ENCODE measurements around the gene EPN1.

Gene EPN1

GRCh38 chr19:55646889-55647731, 27.9 kb upstream of the EPN1 start:
- DNase-seq = no peak

GRCh38 chr19:55647732-55648584, 27.1 kb upstream of the EPN1 start, which contains the start of gene CCDC106:
Gene CCDC106 (plus strand): TSS chr19:55648212. CDS start chr19:55649047, 835 bp downstream.
- peak; percentile 38 for DNase-seq

DNA sequence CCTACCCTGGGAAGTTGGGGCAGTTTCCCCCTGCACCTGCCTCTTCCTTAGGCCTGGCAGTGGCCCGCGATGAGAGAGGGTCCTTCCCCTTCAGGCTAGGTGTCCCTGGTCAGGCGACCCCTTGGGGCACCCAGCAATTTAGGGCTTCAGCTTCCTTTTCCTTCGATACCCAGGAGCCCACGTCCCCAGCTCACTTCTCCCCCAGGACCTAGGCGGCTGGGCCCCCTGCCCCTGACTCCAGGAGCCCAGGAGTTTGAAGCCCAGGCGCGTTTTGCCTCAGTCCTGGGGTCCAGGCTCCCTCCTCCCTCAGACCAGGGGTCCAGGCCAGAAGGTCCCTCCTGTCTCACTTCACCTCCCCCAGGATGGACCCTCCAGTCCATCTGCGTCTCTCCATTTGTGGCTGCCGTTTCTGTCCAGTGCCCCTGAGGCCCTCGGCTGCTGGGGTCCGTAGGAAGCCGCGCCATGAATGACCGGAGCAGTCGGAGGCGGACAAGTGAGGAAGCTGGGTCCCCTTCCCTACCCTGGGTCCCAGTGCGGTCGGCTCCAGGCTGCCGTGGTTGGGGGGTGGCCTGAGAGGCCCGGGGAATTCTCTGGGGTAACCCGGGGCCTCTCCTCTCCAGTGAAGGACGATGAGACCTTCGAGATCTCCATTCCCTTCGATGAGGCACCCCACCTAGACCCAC, 26.3 kb upstream of the EPN1 start:
- no peak for DNase-seq

DNA sequence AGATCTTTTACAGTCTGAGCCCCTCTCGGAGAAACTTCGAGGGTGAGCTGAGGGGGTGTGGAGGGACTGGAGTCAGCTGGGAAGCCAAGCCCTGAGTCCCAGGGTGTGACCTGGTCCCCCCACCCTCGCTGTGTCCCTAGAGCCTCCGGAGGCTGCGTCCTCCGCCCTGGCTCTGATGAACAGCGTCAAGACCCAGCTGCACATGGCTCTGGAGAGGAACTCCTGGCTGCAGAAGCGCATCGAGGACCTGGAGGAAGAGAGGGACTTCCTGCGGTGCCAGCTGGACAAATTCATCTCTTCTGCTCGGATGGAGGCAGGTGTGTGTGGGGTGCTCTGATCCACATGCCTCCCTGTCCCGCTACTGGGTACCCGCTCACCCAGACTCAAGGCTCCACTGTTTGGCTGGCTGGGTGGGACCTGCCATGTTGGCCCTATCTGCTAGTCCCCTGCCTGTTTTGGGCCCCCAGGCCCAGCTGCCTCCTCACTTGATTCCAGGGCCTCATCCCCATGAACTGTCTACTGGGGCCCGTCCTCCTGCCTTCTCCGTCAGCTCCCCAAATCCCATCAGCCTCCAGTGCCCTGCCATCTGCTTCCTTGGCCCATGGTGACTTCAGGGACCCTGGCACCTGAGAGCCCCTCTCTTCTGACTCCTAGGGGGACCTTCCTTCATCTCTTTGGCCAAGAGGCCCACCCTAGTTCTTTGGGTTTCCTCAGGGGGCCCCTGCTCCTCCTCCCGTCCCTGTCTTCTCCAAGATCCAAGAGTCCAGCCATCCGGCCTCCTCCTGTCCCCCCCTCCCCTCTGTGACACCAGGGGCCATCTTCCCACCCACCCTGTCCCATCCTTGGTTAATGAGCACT, 25.5 kb upstream of the EPN1 start:
- no peak for DNase-seq

GRCh38 chr19:55650126-55650557, 24.9 kb upstream of the EPN1 start:
- no peak for DNase-seq

DNA sequence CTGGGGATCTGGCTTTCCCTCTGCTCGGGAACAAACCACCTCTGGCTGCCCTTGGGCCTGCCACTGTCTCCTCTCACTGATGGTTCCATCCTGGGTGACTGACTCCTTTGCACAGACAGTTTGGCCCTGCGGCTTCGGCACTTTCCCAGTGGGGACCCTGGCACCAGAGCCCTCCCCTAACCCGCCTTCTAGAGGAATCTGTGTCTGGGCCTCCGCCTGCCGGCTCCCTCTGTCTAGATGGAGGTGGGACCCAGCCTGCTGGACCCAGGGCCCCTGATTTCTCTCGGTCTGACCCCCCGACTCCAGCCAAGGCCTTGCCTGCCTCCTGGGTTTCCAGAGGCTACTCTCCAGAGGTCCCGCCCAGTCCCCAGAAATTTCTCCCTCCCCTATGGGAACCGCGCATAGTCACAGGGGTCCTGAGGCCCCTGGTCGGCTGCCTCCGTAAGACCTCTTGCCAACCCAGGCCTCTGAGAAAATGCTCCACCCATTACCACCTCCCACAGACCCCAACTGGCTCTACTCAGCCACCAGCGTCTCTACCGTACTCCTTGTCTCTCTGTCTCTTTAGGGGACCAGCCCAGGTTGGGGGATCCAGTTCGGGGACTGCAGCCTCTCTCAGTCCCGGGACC, 24.3 kb upstream of the EPN1 start:
- DNase-seq = no peak

- no peak for DNase-seq
Measured at GRCh38 chr19:55651236-55651635, 23.8 kb upstream of the EPN1 start.

DNA sequence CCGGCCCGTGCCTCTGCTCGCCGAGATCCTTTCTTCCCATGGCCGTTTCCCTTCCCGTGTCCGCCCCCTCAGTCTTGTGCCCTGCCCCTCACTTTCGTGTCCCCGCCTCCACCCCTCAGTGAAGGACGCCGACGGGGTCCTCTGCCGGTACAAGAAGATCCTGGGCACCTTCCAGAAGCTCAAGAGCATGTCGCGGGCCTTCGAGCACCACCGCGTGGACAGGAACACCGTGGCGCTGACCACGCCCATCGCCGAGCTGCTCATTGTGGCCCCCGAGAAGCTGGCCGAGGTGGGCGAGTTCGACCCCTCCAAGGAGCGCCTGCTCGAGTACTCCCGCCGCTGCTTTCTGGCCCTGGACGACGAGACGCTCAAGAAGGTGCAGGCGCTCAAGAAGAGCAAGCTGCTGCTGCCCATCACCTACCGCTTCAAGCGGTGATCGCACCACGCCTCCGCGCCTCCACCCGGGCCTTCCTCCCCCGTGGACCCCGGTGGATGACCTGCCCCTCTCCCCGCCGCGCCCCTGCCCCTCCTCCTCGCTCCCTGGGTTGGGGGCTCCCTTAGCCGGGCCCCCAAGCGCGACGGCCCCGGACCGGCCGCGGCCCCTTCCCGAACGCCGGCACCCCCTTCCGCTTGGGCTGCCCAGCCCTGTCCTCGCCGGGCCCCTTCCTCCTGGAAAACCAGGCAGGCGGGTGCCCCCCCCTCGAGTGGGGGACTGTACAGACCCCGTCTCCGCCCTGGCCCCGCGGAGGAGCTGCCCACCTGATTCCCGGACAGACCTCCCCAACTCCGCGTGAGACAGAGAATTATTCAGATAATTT, 22.5 kb upstream of the EPN1 start:
- DNase-seq = no peak

DNA sequence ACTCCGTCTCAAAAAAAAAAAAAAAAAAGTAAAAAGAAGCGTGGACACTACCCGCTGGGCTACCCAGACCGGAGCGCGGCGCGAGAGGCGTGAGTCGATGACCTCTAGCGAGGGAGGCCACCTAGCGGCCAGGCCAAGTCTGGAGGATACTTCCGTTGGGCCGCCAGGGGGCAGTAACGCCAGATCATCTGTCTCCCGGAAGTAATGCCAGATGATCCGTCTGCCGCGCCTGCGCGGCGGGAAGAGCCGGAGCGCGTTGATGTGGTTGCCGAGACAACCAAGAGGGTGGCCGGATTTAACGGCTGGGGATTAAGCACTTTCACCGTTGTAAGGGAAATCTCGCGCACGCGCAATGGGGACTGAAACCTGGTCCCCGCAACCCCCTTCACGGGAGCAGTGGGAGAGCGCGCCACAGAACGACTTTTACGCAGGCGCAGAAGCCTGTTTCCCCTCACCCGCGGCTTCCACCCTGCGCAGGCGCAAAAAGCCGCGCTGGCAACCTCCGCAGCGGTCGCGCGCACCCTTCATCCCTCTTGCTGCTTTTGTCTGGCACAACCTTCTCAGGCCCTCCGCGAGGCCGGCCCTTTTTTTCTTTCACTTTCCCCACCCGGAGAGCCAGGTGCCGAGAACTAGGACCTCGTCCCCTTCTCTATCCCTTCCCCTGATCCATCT, 21.2 kb upstream of the EPN1 start:
- peak; percentile 96 for DNase-seq

DNA sequence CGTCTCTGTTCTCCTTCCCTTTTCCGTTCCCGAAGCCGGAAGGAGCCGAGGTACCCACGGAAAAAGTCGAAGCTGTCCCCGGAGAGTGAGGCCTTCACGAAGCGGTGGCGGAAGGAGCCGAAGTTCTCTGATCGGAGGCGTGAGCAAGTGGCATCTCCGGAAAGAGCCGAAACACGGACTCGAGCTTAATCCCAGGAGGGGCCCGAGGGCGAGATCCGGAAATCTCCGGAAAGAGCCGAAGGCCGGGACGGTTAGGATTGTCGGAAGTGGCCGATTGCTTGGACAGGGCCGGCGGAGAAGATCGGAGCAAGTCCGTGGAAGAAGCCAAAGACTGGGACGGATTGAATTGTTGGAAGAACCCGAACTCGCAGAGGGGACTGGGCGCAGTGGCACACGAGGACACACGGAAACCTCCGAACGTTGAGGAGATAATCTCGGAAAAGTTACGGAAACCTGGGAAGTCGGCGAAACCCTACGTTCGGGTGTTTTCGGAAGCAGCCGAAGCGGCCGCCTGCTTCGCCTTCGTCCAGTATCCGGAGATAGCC, 20.6 kb upstream of the EPN1 start:
- DNase-seq = peak; percentile 98

- DNase-seq = peak; percentile 84
Measured at GRCh38 chr19:55654868-55655647, 20.0 kb upstream of the EPN1 start, which contains the start of gene U2AF2. Gene U2AF2 (plus strand): TSS chr19:55655035. CDS start chr19:55655105, 70 bp downstream.

DNA sequence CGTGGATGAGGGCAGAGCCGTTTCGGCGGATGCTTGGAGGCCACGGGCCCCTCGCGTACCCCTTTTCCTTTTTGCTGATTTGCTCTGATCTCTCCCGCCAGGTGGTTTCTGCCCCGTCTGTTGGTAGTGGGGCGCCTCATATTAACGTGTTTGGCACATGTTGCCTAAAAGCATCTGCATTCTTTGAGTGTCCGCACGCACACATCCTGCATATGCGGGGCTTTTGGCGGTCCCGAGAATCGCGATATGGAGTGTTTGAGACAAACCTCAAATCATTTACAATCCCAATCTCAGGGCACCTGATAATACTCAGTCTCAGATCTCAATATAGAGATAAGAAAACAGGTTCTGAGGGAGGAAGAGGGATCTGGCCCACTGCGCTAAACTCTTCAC, 19.4 kb upstream of the EPN1 start:
- DNase-seq = no peak

GRCh38 chr19:55656552-55656951, 18.5 kb upstream of the EPN1 start:
- no peak for DNase-seq

DNA sequence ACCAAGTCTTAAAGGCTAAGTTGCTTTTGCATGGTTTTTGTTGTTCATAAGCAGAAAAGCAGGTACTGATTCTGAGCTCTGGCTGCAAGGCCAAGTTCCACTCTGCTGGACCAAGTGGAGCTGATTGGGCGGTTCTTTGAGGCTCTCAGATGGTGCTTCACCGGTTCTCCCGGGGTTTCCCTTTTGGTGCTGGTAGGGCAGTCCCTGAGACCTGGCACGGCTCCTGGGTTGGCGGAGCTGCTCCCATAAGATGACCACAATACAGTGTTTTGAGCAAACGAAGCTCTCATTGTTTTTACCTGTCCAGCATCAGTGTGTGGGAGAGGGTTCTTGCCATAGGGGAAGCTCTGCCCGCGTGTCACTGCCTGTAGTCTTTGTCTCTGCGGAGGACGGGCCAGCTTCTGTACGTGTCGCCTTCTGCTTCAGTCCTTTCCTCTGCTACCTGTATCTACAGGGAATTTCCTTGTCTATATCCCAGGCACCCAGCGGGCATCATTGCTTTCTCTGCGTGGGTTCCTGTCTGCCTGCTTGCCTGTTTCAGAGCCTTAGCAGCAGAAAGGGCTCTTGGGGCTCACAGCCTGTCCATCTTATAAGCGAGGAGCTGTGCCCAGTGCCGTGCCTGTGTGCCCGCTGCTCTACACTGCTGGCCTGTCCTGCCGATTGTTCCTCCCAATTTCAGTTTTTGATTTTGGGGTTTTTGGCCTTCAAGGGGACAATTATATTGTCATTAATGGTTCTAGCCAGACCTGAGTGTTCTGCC, 17.9 kb upstream of the EPN1 start:
- DNase-seq = no peak

DNA sequence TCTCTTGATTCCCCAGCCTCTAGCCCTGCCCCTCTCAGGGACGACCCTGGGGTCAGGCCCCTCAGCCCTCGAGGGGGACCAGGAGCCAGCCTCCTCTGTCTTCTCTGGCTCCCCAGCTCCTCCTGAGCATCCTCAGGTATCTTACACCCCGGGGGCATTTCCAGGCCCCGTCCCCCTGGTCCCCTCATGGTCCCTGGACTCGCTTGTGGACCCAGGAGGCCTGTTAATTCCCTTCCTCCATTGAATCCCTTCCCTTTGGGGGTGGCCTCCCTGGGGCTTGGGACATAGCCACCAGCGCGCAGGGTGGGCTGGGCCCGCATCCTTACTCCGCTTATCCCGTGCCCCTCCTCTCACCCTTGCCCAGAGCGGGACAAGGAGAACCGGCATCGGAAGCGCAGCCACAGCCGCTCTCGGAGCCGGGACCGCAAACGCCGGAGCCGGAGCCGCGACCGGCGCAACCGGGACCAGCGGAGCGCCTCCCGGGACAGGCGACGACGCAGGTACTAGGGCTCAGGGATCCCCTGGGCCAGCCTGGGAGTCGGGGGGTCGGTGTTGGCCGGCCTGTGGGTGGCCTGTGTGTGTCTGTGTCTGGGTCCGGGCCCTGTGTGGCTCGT, 16.1 kb upstream of the EPN1 start:
- no peak for DNase-seq

DNA sequence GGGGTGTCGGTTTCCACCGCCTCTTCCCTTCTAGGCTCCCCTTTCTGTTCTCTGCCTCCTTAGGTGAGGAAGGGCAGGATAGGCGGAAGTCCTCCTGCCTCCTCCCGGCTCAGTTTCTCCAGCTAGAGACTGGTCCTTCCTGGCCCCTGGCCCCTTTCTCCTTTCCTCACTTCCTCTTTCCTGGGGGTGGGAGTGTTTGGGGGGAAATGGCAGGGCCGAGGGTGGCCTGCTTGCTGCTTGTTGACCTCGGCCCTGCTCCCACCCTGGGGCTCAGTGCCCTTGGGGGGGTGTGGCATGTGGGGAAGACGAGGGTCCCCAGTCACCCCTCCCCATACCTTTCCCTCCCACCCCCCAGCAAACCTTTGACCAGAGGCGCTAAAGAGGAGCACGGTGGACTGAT, 15.2 kb upstream of the EPN1 start:
- no peak for DNase-seq

DNA sequence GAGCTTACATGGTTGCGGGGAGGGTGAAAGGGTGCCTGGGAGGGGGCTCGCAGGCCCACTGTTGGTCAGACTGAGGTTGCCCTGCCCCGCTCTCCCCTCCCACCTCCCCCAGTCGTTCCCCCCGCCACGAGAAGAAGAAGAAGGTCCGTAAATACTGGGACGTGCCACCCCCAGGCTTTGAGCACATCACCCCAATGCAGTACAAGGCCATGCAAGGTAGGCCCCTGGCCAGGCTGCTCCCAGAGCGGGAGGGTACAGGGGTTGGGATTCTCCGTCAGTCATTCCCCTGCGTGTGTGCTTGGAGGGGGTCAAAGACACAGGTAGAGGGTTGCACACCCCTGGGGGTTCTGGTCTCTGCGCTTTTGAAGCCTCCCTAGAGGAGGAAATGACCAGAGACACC, 14.6 kb upstream of the EPN1 start:
- DNase-seq = no peak

DNA sequence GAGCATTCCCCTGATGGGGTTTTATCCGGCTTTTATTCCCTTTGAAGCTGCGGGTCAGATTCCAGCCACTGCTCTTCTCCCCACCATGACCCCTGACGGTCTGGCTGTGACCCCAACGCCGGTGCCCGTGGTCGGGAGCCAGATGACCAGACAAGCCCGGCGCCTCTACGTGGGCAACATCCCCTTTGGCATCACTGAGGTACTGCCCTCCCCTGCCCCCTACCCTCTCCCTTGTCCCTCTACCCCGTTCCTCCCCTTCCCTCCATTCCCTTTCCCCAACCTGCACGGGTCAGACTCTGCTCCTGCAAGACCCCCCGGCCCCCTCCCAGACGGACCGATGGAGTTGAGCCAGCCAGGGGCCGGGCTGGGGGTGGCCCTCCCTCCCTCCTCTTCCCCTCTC, 14.0 kb upstream of the EPN1 start:
- DNase-seq = no peak

Data from NCI-H1048 (cell line).